GM23248 (cell line): ENCODE measurements around the gene ARHGEF3. TPM values are rescaled to one million over a fixed set of nuclear protein-coding genes. Genes with fewer than 3 reads are reported as not detected.
"Not testable (repeated sequence)": the region's sequence is repeated elsewhere in the genome, so short reads cannot be mapped to it uniquely, and the experiment has no call there.

Experiments used
- DNase-seq: peaks from one replicate; pipeline ENCODE4 v3.0.0-alpha.2; 2015
- H2AFZ ChIP-seq: fragments of 200-600 bp; sonication (generic); 2 replicates; pipeline ENCODE4 v1.6.1; 2016; ENCODE audit warnings: antibody characterized with exemption
- H3F3A ChIP-seq: fragments of 200-600 bp; sonication (generic); 2 replicates; pipeline ENCODE4 v1.6.1; 2016; ENCODE audit warnings: mild to moderate bottlenecking, antibody characterized with exemption, mixed run types; ENCODE audit not compliant: insufficient read depth
- H3K27ac ChIP-seq: fragments of 200-600 bp; sonication (generic); 2 replicates; pipeline ENCODE4 v1.5.1; 2016; ENCODE audit warnings: mild to moderate bottlenecking
- H3K27me3 ChIP-seq: fragments of 200-600 bp; sonication (generic); replicated peaks from 2 replicates; pipeline ENCODE4 v1.6.1; 2016; ENCODE audit warnings: mild to moderate bottlenecking; ENCODE audit not compliant: insufficient read depth
- H3K36me3 ChIP-seq: fragments of 200-600 bp; sonication (generic); 2 replicates; pipeline ENCODE4 v1.6.1; 2016; ENCODE audit warnings: low read depth, mild to moderate bottlenecking
- H3K4me1 ChIP-seq: fragments of 200-600 bp; sonication (generic); 2 replicates; pipeline ENCODE4 v1.6.1; 2016; ENCODE audit warnings: mild to moderate bottlenecking; ENCODE audit not compliant: insufficient read depth
- H3K4me2 ChIP-seq: fragments of 200-600 bp; sonication (generic); one replicate; pipeline ENCODE4 v1.6.1; 2016; ENCODE audit warnings: mild to moderate bottlenecking; ENCODE audit not compliant: unreplicated experiment
- H3K4me3 ChIP-seq: fragments of 200-600 bp; sonication (generic); 2 replicates; pipeline ENCODE4 v1.5.1; 2016; ENCODE audit warnings: mild to moderate bottlenecking
- H3K79me2 ChIP-seq: fragments of 200-600 bp; sonication (generic); 2 replicates; pipeline ENCODE4 v1.6.1; 2016; ENCODE audit warnings: mild to moderate bottlenecking; ENCODE audit not compliant: insufficient read depth
- H3K9ac ChIP-seq: fragments of 200-600 bp; sonication (generic); 2 replicates; pipeline ENCODE4 v1.6.1; 2016; ENCODE audit warnings: mild to moderate bottlenecking
- H3K9me2 ChIP-seq: fragments of 200-600 bp; sonication (generic); 2 replicates; pipeline ENCODE4 v1.6.1; 2016; ENCODE audit warnings: mixed run types, mild to moderate bottlenecking, moderate library complexity; ENCODE audit not compliant: insufficient read depth
- H3K9me3 ChIP-seq: fragments of 200-600 bp; sonication (generic); one replicate; pipeline ENCODE4 v1.6.1; 2017; ENCODE audit warnings: low read depth
- H4K20me1 ChIP-seq: fragments of 200-600 bp; sonication (generic); 2 replicates; pipeline ENCODE4 v1.6.0; 2016; ENCODE audit not compliant: insufficient read depth
- EZH2 ChIP-seq: fragments of 200-600 bp; sonication (generic); IDR thresholded peaks from 2 replicates; pipeline ENCODE4 v1.6.1; 2018; ENCODE audit warnings: antibody characterized with exemption, mild to moderate bottlenecking; ENCODE audit not compliant: insufficient read depth, poor library complexity, severe bottlenecking
- EZH2phosphoT487 ChIP-seq: fragments of 200-600 bp; sonication (generic); IDR thresholded peaks from 2 replicates; pipeline ENCODE4 v1.6.1; 2018; ENCODE audit warnings: antibody characterized with exemption, moderate library complexity, mild to moderate bottlenecking, low read depth; ENCODE audit not compliant: insufficient read depth
- WGBS, 2 experiments: methylation state at CpG; one replicate each; pipeline ENCODE4 v1.1.6; 2015 to 2017; ENCODE audit warnings: low lambda C conversion rate in 2 of 2, low coverage in 1 of 2; ENCODE audit errors: missing lambda C conversion rate in 2 of 2; 5-methylcytosine and 5-hydroxymethylcytosine counted together
- in situ Hi-C: fragments of 300-500 bp; cut with MboI; formaldehyde crosslinking; loops from 2 replicates; pipeline ENCODE4 v1.15.0; 2020
- polyA plus RNA-seq: library from polyadenylated mRNA; unstranded; fragments of >200 nt; fragmentation: Nextera tagmentation; extraction: Ambion mirVana; gene quantifications from 2 replicates; pipeline ENCODE4 v1.2.1, GENCODE V29; 2016
- total RNA-seq: library from RNA; depleted of rRNA; stranded (reverse); fragments of >200 nt; shearing (Covaris generic); gene quantifications from 2 replicates; pipeline ENCODE4 v1.2.3, GENCODE V29; 2014

Gene ARHGEF3
- total and polyA plus RNA-seq, 2 experiments from 2014 or later, result 1.1 to 3.0 TPM

DNA sequence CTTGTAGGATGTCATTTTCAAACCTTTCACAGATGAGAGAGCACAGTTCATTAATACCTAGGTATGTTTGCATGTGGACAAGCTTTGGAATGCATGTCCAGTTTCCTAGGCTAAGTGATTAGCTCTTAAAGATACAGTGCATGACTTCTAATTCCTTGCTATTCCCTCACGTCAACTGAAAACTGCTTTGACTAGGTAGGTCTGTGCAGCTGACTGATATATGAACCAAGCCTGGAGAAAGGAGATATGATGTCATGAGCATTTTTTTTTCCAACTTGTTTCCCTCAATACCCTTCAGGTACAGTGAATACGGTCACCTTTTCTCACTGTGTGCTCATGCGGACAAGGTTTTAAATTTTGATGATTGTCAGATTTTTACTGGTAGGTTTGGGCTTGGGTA is 77.1 kb downstream of the ARHGEF3 start:
- Histone ChIP-seq H3F3A (no peaks in the 10 kb centered on the region), H3K79me2 (no peaks in the 10 kb centered on the region), H3K9me3 (no peaks in the 10 kb centered on the region), H3K9me2 (no peaks in the 10 kb centered on the region), H3K27me3 (no peaks in the 10 kb centered on the region), H3K27ac (no peak overlapping the region), H3K9ac (no peak overlapping the region), H3K4me2 (no peak overlapping the region), H3K36me3 (no peaks in the 10 kb centered on the region), H3K4me3 (no peak overlapping the region), H3K4me1 (no peaks in the 10 kb centered on the region), H2AFZ (no peak overlapping the region), H4K20me1 (no peaks in the 10 kb centered on the region)
- 92 to 100% methylated on average over 3 of the region's 3 CpGs for WGBS, 2 experiments
- TF ChIP-seq EZH2 (no peak), EZH2phosphoT487 (no peak)
- in situ Hi-C loops, result no loop called here
- no peak for DNase-seq

DNA sequence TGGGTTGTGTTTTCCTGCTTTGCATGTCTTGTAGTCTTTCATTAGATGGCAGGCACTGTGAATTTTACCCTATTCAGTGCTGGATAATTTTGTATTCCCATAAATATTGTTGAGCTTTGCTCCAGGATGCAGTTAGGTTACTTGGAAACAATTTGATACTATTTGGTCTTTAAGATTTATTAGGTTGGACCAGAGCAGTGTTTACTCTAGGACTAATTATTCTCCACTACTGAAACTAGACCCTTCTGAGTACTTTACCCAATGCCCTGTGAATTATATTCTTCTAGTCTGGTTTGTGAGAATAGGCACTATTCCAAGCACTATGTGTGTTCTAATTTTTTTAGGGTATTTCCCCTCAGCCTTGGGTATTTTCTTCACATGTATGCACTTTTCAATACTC is 80.9 kb downstream of the ARHGEF3 start:
- no peak overlapping the region for H3K27ac ChIP-seq
- TF ChIP-seq EZH2, result no peak
- no peak overlapping the region for H3K4me2 ChIP-seq
- H3F3A ChIP-seq, result no peaks in the 10 kb centered on the region
- H3K27me3 ChIP-seq, result no peaks in the 10 kb centered on the region
- no peak for DNase-seq
- H2AFZ ChIP-seq, result no peak overlapping the region
- no peaks in the 10 kb centered on the region for H3K79me2 ChIP-seq
- H3K4me3 ChIP-seq, result no peak overlapping the region
- no peaks in the 10 kb centered on the region for H3K9me3 ChIP-seq
- H3K9me2 ChIP-seq, result no peaks in the 10 kb centered on the region
- in situ Hi-C loops, result no loop called here
- no peaks in the 10 kb centered on the region for H4K20me1 ChIP-seq
- no peaks in the 10 kb centered on the region for H3K36me3 ChIP-seq
- H3K4me1 ChIP-seq, result no peaks in the 10 kb centered on the region
- no peak overlapping the region for H3K9ac ChIP-seq

DNA sequence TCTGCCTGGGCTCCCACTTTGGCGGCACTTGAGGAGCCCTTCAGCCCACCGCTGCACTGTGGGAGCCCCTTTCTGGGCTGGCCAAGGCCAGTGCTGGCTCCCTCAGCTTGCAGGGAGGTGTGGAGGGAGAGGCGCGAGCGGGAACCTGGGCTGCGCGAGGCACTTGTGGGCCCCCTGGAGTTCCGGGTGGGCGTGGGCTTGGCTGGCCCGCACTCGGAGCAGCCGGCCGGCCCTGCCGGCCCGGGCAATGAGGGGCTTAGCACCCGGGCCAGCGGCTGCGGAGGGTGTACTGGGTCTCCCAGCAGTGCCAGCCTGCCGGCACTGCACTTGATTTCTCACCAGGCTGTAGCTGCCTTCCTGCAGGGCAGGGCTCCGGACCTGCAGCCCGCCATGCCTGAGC is 82.9 kb downstream of the ARHGEF3 start:
- H3K27me3 ChIP-seq, H3K79me2 ChIP-seq, H3F3A ChIP-seq, H3K36me3 ChIP-seq, H3K9me2 ChIP-seq, DNase-seq, H3K4me3 ChIP-seq, H4K20me1 ChIP-seq, H3K4me1 ChIP-seq, H2AFZ ChIP-seq, in situ Hi-C loops, H3K4me2 ChIP-seq, H3K9ac ChIP-seq, H3K27ac ChIP-seq, H3K9me3 ChIP-seq: not testable (repeated sequence)
- WGBS, 2 experiments, result 85 to 91% methylated on average over 4 to 12 of the region's 21 CpGs

DNA sequence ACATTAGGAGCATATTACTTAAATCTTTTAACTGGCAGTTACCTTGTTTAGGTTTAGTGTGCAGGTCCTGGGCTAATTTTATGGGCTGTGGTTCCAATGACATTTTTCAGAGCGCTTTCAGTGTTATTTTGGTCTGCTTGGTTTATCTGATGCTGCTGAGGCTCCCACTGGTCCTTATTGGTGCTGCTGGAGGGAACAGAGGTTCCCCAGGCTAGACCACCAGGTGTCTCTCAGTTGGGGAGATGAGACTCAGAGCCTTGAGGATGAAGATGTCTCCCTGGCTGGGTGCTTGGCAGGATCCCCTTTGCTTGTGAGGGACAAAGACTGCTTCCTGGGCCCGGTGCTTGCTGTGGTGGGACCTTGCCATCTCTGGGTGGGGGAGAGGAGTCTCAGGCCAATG is 90.4 kb downstream of the ARHGEF3 start:
- WGBS, 2 experiments, result 72 to 87% methylated on average over 2 of the region's 2 CpGs
- Histone ChIP-seq H4K20me1 (no peaks in the 10 kb centered on the region), H3K4me1 (no peaks in the 10 kb centered on the region), H3K4me3 (no peak overlapping the region), H3K4me2 (no peak overlapping the region), H3K9me2 (no peaks in the 10 kb centered on the region), H3K36me3 (no peaks in the 10 kb centered on the region), H3K9me3 (no peaks in the 10 kb centered on the region), H2AFZ (no peak overlapping the region), H3K79me2 (no peaks in the 10 kb centered on the region), H3K9ac (no peak overlapping the region), H3K27me3 (no peaks in the 10 kb centered on the region), H3K27ac (no peak overlapping the region), H3F3A (no peaks in the 10 kb centered on the region)
- TF ChIP-seq EZH2phosphoT487 (no peak), EZH2 (no peak)
- in situ Hi-C loops, result no loop called here
- no peak for DNase-seq

DNA sequence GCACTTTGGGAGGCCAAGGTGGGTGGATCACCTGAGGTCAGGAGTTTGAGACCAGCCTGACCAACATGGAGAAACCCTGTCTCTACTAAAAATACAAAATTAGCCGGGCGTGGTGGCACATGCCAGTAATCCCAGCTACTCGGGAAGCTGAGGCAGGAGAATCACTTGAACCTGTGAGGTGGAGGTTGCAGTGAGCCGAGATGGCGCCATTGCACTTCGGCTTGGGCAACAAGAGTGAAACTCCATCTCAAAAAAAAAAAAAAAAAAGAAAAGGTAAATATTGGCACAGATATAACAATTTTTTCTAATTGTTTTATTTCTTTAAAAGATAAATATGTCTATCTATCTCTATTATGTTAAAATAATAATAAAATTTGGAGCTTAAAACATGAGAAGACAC is 94.3 kb downstream of the ARHGEF3 start:
- in situ Hi-C loops, result loop anchor here (10.0 kb wide), 1 partner anchor 87 kb away; no protein-coding TSS in a partner anchor
- not testable (repeated sequence) for H3K4me1 ChIP-seq, H3K4me2 ChIP-seq, H3K9me3 ChIP-seq, H3F3A ChIP-seq, H3K36me3 ChIP-seq, H3K79me2 ChIP-seq, H3K9ac ChIP-seq, H3K4me3 ChIP-seq, DNase-seq, H3K27me3 ChIP-seq, H2AFZ ChIP-seq, H3K27ac ChIP-seq, H3K9me2 ChIP-seq, H4K20me1 ChIP-seq
- 64 to 71% methylated on average over 6 of the region's 6 CpGs for WGBS, 2 experiments
